HG03342 (cell line): ENCODE measurements around the gene ACVRL1.
A peak's percentile ranks its signal among the peaks of the same experiment; 100 is the strongest.

ENCODE experiments used
- ATAC-seq: cut with Tn5 transposase; IDR thresholded peaks from one replicate; pipeline ENCODE4 v1.9.1; 2021; ENCODE audit warnings: mild to moderate bottlenecking, moderate library complexity; ENCODE audit not compliant: unreplicated experiment

Gene ACVRL1

DNA sequence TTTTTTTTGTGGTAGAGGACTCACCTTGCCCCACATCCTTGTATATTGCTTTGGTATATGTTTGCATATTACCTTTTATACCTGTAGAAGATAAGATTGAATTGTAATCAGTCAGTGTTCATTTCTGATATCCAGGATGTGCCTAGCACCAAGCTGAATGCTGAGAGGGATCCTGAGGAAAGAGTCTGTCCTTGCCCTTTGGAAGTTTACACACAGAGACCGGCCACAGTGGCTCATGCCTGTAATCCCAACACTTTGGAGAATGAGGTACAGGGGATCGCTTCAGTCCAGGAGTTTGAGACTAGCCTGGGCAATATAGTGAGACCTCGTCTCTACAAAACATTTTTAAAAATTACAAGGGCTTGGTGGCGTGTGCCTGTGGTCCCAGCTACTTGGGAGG, 52.6 kb downstream of the ACVRL1 start:
- no peak for ATAC-seq

DNA sequence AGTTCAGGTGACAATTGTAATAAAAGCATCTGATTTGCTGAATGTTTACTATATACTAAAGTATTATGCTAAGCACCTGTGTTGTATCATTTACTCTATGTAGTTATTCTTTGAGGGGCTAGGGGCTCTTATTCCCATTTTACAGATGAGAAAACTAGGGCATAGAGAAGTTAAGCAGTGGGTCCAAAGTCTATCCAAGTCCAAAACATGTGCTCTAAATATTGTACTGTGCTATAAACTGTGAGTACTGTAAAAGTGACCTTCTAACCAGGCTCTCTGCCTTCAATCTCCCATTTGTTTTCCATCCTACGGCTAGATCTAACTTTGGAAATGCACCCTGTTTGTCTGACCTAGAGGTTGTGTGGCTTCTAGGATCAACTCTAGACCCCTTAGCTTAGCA, 53.2 kb downstream of the ACVRL1 start:
- no peak for ATAC-seq

GRCh38 chr12:51960890-51961289, 53.6 kb downstream of the ACVRL1 start:
- no peak for ATAC-seq

DNA sequence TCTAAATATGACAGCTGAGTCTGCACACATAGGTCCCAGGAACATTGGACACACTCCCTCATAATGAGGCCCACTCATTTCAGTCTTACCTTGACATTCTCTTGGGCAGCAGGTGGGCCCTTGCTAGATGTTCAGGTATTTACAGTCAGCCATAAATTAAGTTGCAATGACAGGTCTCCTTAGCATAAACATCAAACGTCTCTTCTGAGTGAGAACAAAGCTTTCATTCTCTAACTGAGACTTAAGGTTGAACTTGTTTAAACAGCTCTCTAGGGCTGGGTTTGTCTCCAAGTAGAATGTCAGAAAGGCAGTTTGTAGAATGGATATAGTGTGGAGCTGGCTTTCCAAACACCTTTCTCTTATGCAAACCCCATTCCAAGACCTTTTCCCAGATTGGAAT, 54.5 kb downstream of the ACVRL1 start:
- ATAC-seq = no peak

DNA sequence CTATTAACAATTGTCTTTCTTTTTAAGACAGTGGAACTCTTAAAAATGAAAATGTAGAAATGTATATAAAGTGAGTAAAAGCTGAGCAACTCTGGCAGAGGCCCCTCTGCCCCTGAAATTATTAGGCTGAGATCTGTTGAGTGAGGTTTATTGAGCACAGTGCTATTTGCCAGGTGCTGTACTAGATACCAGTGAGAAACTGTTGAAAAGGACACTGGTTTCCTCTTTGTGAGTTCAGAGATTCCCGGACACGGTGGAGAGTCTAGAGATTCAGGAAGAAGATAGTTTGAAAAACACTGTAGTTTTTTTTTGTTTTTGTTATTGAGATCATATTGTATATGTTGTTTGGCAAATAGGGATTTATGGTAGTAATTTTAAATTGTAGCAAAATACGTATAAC, 55.4 kb downstream of the ACVRL1 start:
- ATAC-seq = no peak

GRCh38 chr12:51963477-51963876, 56.2 kb downstream of the ACVRL1 start:
- no peak for ATAC-seq

- ATAC-seq = no peak
Measured at GRCh38 chr12:51969643-51970042, 62.3 kb downstream of the ACVRL1 start.

- ATAC-seq = peak; percentile 89
Measured at GRCh38 chr12:51970904-51971646, 63.8 kb downstream of the ACVRL1 start.

GRCh38 chr12:51971679-51972421, 64.5 kb downstream of the ACVRL1 start:
- peak; percentile 41 for ATAC-seq

GRCh38 chr12:51972422-51972812, 65.1 kb downstream of the ACVRL1 start:
- ATAC-seq = no peak

- ATAC-seq = no peak
Measured at GRCh38 chr12:51972849-51973273, 65.6 kb downstream of the ACVRL1 start.
